ENCODE results near the gene SPTBN2. TPM values are rescaled to one million over a fixed set of nuclear protein-coding genes. Genes with fewer than 3 reads are reported as not detected.
A peak's percentile ranks its signal among the peaks of the same experiment; 100 is the strongest.

The SPTBN2 gene
- total RNA-seq (not detected), polyA plus RNA-seq (not detected)

DNA sequence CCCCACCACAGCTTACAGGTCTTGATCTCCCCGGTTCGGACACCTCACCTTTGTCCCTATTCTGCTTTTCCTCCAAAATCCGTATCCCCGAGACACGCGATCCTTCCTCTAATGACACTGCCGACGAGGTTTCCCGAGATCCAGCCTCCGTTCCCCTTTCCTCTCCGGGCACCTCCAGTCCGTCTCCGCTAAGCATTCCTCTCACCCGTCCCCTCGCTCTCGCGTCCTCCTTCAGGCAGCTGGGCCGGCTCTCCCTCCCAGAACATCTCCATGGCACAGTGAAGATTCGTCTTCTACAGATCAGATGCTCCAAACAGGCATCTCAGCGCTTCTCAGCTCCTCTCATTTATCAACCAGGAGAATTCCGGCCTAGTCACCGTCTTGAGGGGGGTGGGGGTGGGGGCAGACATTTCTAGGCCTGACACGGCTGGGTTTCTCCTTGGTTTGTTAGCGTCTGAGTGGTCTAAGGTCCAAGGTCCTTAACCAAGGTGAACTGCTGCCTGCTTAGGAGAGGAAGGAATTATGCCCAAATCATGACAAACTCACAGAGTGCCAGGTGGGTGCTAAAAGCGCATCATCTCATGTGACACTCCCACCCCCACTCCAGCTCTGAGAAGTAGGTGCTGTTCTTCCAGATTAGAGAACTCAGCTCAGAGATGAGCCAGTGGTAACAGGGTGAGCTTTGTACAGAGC lies at the start of gene SPTBN2:
Gene SPTBN2 (minus strand): TSS at position 524 of the 693 bp plus-strand sequence. CDS start 7,976 bp downstream, outside the sequence.
- POLR2A ChIA-PET (ENCODE audit: partially characterized antibody) = no interaction called here
- Mint-ChIP-seq H3K36me3 (no peaks in the 10 kb centered on the region), H3K27ac (peak within 1 kb of the TSS in 6 of 7 donors; percentile 12 to 87 (median 30)), H3K27me3 (peaks cover 48 to 55% of the 10 kb centered on the region in 2 donors), H3K9me3 (peaks cover 0 to 3% (median 0%) of the 10 kb centered on the region in 8 donors), H3K4me1 (peaks cover 5 to 20% (median 12%) of the 10 kb centered on the region in 4 donors), H3K4me3 (peak within 1 kb of the TSS; percentile 82 to 92 (median 84))
- no peaks in the 10 kb centered on the region for H3K9me3 ChIP-seq (ENCODE audit: control insufficient read depth in 1 of 2, low read length in 2 of 2)
- H3K27me3 ChIP-seq (ENCODE audit: insufficient read depth, low read length) = peaks cover 23% of the 10 kb centered on the region
- no peak for DNase-seq
- CTCF ChIA-PET (ENCODE audit: partially characterized antibody) = interaction anchor here (0.6 kb wide), 1 partner anchor 104 kb away, joined by 3 read pairs; no protein-coding TSS in a partner anchor
- H3K36me3 ChIP-seq (ENCODE audit: insufficient read depth, low read length) = no peaks in the 10 kb centered on the region
- H3K4me1 ChIP-seq (ENCODE audit: insufficient read depth, low read length) = peaks cover 10% of the 10 kb centered on the region
- intact Hi-C loops (cut with micrococcal nuclease) = no loop called here
- no peak within 1 kb of the TSS for H3K4me3 ChIP-seq (ENCODE audit: low read length in 2 of 2)
- no peak within 1 kb of the TSS for H3K27ac ChIP-seq (ENCODE audit: low read depth, low read length)

- H3K9me3 ChIP-seq (ENCODE audit: control insufficient read depth in 1 of 2, low read length in 2 of 2) = no peaks in the 10 kb centered on the region
- DNase-seq = no peak
- intact Hi-C loops (cut with micrococcal nuclease) = no loop called here
- H3K27ac ChIP-seq (ENCODE audit: low read depth, low read length) = no peak overlapping the region
- no peaks in the 10 kb centered on the region for H3K36me3 ChIP-seq (ENCODE audit: insufficient read depth, low read length)
- H3K4me3 ChIP-seq (ENCODE audit: low read length in 2 of 2) = no peak overlapping the region
- Mint-ChIP-seq H3K27me3 (no peaks in the 10 kb centered on the region), H3K27ac (peak overlapping the region in 1 of 7 donors; percentile 25), H3K36me3 (peaks cover 0 to 5% of the 10 kb centered on the region in 2 donors), H3K9me3 (no peaks in the 10 kb centered on the region), H3K4me3 (no peak overlapping the region), H3K4me1 (peaks cover 0 to 1% (median 0%) of the 10 kb centered on the region in 4 donors)
- ChIA-PET CTCF (ENCODE audit: partially characterized antibody) (interaction anchor here (0.7 kb wide), 1 partner anchor 65 kb away, joined by 3 read pairs; no protein-coding TSS in a partner anchor), POLR2A (ENCODE audit: partially characterized antibody) (no interaction called here)
- H3K27me3 ChIP-seq (ENCODE audit: insufficient read depth, low read length) = no peaks in the 10 kb centered on the region
- H3K4me1 ChIP-seq (ENCODE audit: insufficient read depth, low read length) = no peaks in the 10 kb centered on the region
Observed at GRCh38 chr11:66768818-66769217, 39.8 kb upstream of the SPTBN2 start.

DNA sequence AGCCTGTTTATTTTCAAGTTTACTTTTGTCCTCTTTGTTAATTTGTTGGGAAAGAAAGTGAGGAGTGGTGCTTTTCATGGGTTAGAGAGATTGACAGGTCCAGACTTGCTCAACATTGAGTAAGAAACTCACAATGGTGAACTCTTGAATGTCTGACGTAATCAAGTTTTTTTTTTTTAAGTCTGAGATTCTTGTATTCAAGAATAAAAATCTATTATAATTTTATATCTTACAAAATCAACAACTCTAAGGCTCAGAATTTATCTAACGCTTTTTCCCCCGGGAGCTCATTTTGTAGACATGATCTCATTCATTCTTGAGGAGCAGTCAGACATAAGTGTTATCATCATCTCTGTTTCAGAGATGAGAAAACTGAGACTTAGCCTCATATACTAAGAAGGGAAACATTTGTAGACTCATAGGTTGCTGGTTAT lies 39.1 kb upstream of the SPTBN2 start:
- Histone ChIP-seq H3K4me3 (ENCODE audit: low read length in 2 of 2) (no peak overlapping the region), H3K9me3 (ENCODE audit: control insufficient read depth in 1 of 2, low read length in 2 of 2) (no peaks in the 10 kb centered on the region), H3K4me1 (ENCODE audit: insufficient read depth, low read length) (no peaks in the 10 kb centered on the region), H3K36me3 (ENCODE audit: insufficient read depth, low read length) (no peaks in the 10 kb centered on the region), H3K27me3 (ENCODE audit: insufficient read depth, low read length) (no peaks in the 10 kb centered on the region), H3K27ac (ENCODE audit: low read depth, low read length) (no peak overlapping the region)
- Mint-ChIP-seq H3K4me3 (no peak overlapping the region), H3K27ac (no peak overlapping the region), H3K36me3 (peaks cover 0 to 5% of the 10 kb centered on the region in 2 donors), H3K4me1 (peaks cover 0 to 1% (median 0%) of the 10 kb centered on the region in 4 donors), H3K27me3 (no peaks in the 10 kb centered on the region), H3K9me3 (no peaks in the 10 kb centered on the region)
- intact Hi-C loops (cut with micrococcal nuclease) = no loop called here
- ChIA-PET CTCF (ENCODE audit: partially characterized antibody) (interaction anchor here (0.7 kb wide), 1 partner anchor 66 kb away, joined by 3 read pairs; no protein-coding TSS in a partner anchor), POLR2A (ENCODE audit: partially characterized antibody) (no interaction called here)
- DNase-seq = no peak

DNA sequence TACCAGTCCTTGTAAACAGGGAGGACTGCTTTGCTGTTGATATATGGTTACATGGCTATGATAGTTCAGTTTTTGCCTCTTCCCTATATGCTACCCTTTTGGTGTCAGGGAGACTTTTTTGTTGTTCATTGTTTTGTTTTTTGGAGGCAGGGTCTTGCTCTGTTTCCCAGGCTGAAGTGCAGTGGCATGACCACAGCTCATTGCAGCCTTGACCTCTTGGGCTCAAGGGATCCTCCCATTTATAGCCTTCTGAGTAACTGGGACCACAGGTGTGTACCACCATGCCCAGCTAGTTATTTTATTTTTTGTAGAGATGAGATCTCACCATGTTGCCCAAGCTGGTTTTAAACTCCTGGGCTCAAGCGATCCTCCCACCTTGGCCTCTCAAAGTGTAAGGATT lies 38.6 kb upstream of the SPTBN2 start:
- H3K36me3 ChIP-seq (ENCODE audit: insufficient read depth, low read length) = no peaks in the 10 kb centered on the region
- Mint-ChIP-seq H3K27ac (no peak overlapping the region), H3K36me3 (peaks cover 1 to 5% of the 10 kb centered on the region in 2 donors), H3K9me3 (no peaks in the 10 kb centered on the region), H3K4me1 (peaks cover 0 to 1% (median 0%) of the 10 kb centered on the region in 4 donors), H3K4me3 (no peak overlapping the region), H3K27me3 (no peaks in the 10 kb centered on the region)
- ChIA-PET POLR2A (ENCODE audit: partially characterized antibody) (no interaction called here), CTCF (ENCODE audit: partially characterized antibody) (no interaction called here)
- no peaks in the 10 kb centered on the region for H3K4me1 ChIP-seq (ENCODE audit: insufficient read depth, low read length)
- H3K4me3 ChIP-seq (ENCODE audit: low read length in 2 of 2) = no peak overlapping the region
- H3K27me3 ChIP-seq (ENCODE audit: insufficient read depth, low read length) = no peaks in the 10 kb centered on the region
- no peaks in the 10 kb centered on the region for H3K9me3 ChIP-seq (ENCODE audit: control insufficient read depth in 1 of 2, low read length in 2 of 2)
- no peak for DNase-seq
- intact Hi-C loops (cut with micrococcal nuclease) = no loop called here
- no peak overlapping the region for H3K27ac ChIP-seq (ENCODE audit: low read depth, low read length)

DNA sequence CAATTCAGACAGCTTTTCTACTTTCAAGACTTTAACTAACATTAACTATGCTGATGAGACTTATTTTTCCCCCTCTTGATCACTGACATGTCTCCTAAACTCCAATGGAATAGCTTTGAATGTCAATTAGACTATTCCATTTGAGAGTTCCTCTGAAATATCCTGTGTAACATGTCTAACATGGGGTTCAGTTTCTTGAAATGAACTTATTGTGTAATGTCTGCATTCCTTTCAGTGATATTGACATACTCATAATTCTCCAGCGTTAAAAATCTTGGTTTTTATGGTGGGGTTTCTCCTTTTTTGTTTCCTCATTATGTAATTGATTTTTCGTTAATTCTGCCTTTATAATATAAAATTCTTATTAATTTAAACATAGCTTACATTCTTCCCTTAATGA lies 37.7 kb upstream of the SPTBN2 start:
- ChIA-PET POLR2A (ENCODE audit: partially characterized antibody) (no interaction called here), CTCF (ENCODE audit: partially characterized antibody) (interaction anchor here (0.9 kb wide), 1 partner anchor 68 kb away, joined by 3 read pairs; no protein-coding TSS in a partner anchor)
- Mint-ChIP-seq H3K27ac (no peak overlapping the region), H3K27me3 (no peaks in the 10 kb centered on the region), H3K36me3 (peaks cover 3 to 8% of the 10 kb centered on the region in 2 donors), H3K9me3 (no peaks in the 10 kb centered on the region), H3K4me3 (no peak overlapping the region), H3K4me1 (peaks cover 0 to 1% (median 0%) of the 10 kb centered on the region in 4 donors)
- H3K27me3 ChIP-seq (ENCODE audit: insufficient read depth, low read length) = no peaks in the 10 kb centered on the region
- no peaks in the 10 kb centered on the region for H3K36me3 ChIP-seq (ENCODE audit: insufficient read depth, low read length)
- no peaks in the 10 kb centered on the region for H3K4me1 ChIP-seq (ENCODE audit: insufficient read depth, low read length)
- H3K27ac ChIP-seq (ENCODE audit: low read depth, low read length) = no peak overlapping the region
- no peak for DNase-seq
- no peak overlapping the region for H3K4me3 ChIP-seq (ENCODE audit: low read length in 2 of 2)
- intact Hi-C loops (cut with micrococcal nuclease) = no loop called here
- no peaks in the 10 kb centered on the region for H3K9me3 ChIP-seq (ENCODE audit: control insufficient read depth in 1 of 2, low read length in 2 of 2)

- POLR2A ChIA-PET (ENCODE audit: partially characterized antibody) = no interaction called here
Observed at GRCh38 chr11:66762088-66762487, 33.1 kb upstream of the SPTBN2 start.

GRCh38 chr11:66752148-66752547 lies 23.1 kb upstream of the SPTBN2 start:
- H3K36me3 Mint-ChIP-seq = peaks cover 0 to 2% of the 10 kb centered on the region in 2 donors
- no peak for DNase-seq
- H3K9me3 Mint-ChIP-seq = peaks cover 0 to 1% (median 0%) of the 10 kb centered on the region in 8 donors
- peak overlapping the region in 1 of 8 donors; percentile 7 for H3K4me3 Mint-ChIP-seq
- H3K27ac ChIP-seq (ENCODE audit: low read depth, low read length) = no peak overlapping the region
- H3K27ac Mint-ChIP-seq = no peak overlapping the region
- H3K27me3 ChIP-seq (ENCODE audit: insufficient read depth, low read length) = no peaks in the 10 kb centered on the region
- POLR2A ChIA-PET (ENCODE audit: partially characterized antibody) = no interaction called here
- H3K4me1 Mint-ChIP-seq = peaks cover 0 to 3% (median 2%) of the 10 kb centered on the region in 4 donors
- CTCF ChIA-PET (ENCODE audit: partially characterized antibody) = no interaction called here
- no peak overlapping the region for H3K4me3 ChIP-seq (ENCODE audit: low read length in 2 of 2)
- no peaks in the 10 kb centered on the region for H3K9me3 ChIP-seq (ENCODE audit: control insufficient read depth in 1 of 2, low read length in 2 of 2)
- intact Hi-C loops (cut with micrococcal nuclease) = no loop called here
- H3K4me1 ChIP-seq (ENCODE audit: insufficient read depth, low read length) = no peaks in the 10 kb centered on the region
- H3K27me3 Mint-ChIP-seq = no peaks in the 10 kb centered on the region
- H3K36me3 ChIP-seq (ENCODE audit: insufficient read depth, low read length) = no peaks in the 10 kb centered on the region

More at GRCh38 chr11:66762088-66762487, 33.1 kb upstream of the SPTBN2 start:
- Histone ChIP-seq H3K4me1 (ENCODE audit: insufficient read depth, low read length) (no peaks in the 10 kb centered on the region), H3K36me3 (ENCODE audit: insufficient read depth, low read length) (no peaks in the 10 kb centered on the region), H3K4me3 (ENCODE audit: low read length in 2 of 2) (no peak overlapping the region), H3K9me3 (ENCODE audit: control insufficient read depth in 1 of 2, low read length in 2 of 2) (no peaks in the 10 kb centered on the region), H3K27ac (ENCODE audit: low read depth, low read length) (no peak overlapping the region), H3K27me3 (ENCODE audit: insufficient read depth, low read length) (no peaks in the 10 kb centered on the region)
- H3K27me3 Mint-ChIP-seq = no peaks in the 10 kb centered on the region
- intact Hi-C loops (cut with micrococcal nuclease) = no loop called here
- DNase-seq = no peak
- no peaks in the 10 kb centered on the region for H3K9me3 Mint-ChIP-seq
- CTCF ChIA-PET (ENCODE audit: partially characterized antibody) = interaction anchor here (1.1 kb wide), 1 partner anchor 181 kb away, joined by 3 read pairs; no protein-coding TSS in a partner anchor
- no peaks in the 10 kb centered on the region for H3K4me1 Mint-ChIP-seq
- H3K27ac Mint-ChIP-seq = no peak overlapping the region
- H3K4me3 Mint-ChIP-seq = no peak overlapping the region
- H3K36me3 Mint-ChIP-seq = peaks cover 7 to 11% of the 10 kb centered on the region in 2 donors

Measured in CD4-positive, alpha-beta memory T cell (primary cell).